ENCODE data around the gene TMC2. TPM values are rescaled to one million over a fixed set of nuclear protein-coding genes. Genes with fewer than 3 reads are reported as not detected.

The TMC2 gene
- total and polyA plus RNA-seq, 2 of the 8 experiments (the other 6 are each of a cell fraction or from before 2014, with no cell fraction given), result not detected

GRCh38 chr20:2658414-2659354, 122.3 kb downstream of the TMC2 start:
- Histone ChIP-seq H3K4ac (replicated peaks; ENCODE audit: insufficient read length, low read depth, low read length) (no peak overlapping the region), H3K4me3 (ENCODE audit: extremely low read depth in 1 of 4, insufficient read depth in 2 of 4, low read depth in 3 of 4, low read length in 4 of 4) (no peak overlapping the region), H3K14ac (ENCODE audit: insufficient read length) (no peak overlapping the region), H2BK15ac (ENCODE audit: low read length) (no peak overlapping the region), H2AK5ac (ENCODE audit: low read depth, low read length) (no peak overlapping the region), H3K36me3 (ENCODE audit: control insufficient read depth in 2 of 4, insufficient read depth in 4 of 4, low read length in 3 of 4) (peaks cover 39 to 84% (median 67%) of the 10 kb centered on the region in 4 experiments), H3K9ac (replicated peaks in 1 of 4; ENCODE audit: extremely low read depth in 1 of 4, low read depth in 3 of 4, low read length in 3 of 4) (no peak overlapping the region), H2BK120ac (replicated peaks; ENCODE audit: low read depth, low read length) (no peak overlapping the region), H3K56ac (replicated peaks; ENCODE audit: insufficient read length, low read depth, low read length) (no peak overlapping the region), H4K91ac (replicated peaks; ENCODE audit: insufficient read length, low read length) (no peak overlapping the region), H4K8ac (ENCODE audit: extremely low read depth, insufficient read depth, low read length) (peak overlapping the region; percentile 36; the same call in 1 of the 2 replicates), H2BK12ac (ENCODE audit: low read depth, low read length) (no peak overlapping the region), H3K27me3 (replicated peaks in 1 of 4; ENCODE audit: control insufficient read depth in 3 of 4, extremely low read depth in 1 of 4, insufficient read depth in 3 of 4, low read length in 3 of 4) (no peaks in the 10 kb centered on the region), H3K23me2 (ENCODE audit: low read depth, low read length) (peaks cover 8% of the 10 kb centered on the region; the same call in 1 of the 2 replicates), H3K4me1 (replicated peaks in 1 of 4; ENCODE audit: control insufficient read depth in 3 of 4, insufficient read depth in 4 of 4, low read length in 3 of 4) (peaks cover 0 to 9% (median 3%) of the 10 kb centered on the region in 4 experiments; a peak in 6 of 7 replicates), H3K9me3 (ENCODE audit: insufficient read depth in 2 of 2, low read depth in 1 of 2, low read length in 1 of 2) (no peaks in the 10 kb centered on the region), H4K5ac (ENCODE audit: insufficient read length, low read depth, low read length) (no peak overlapping the region), H4K20me1 (replicated peaks in 1 of 2; ENCODE audit: control insufficient read depth in 1 of 2, insufficient read depth in 2 of 2, low read length in 2 of 2) (peaks cover 34 to 43% of the 10 kb centered on the region in 2 experiments), H3K18ac (ENCODE audit: extremely low read depth, low read length) (no peak overlapping the region), H2BK20ac (ENCODE audit: low read length) (no peak overlapping the region), H2AFZ (ENCODE audit: low read length) (no peak overlapping the region), H3K79me2 (ENCODE audit: control insufficient read depth in 1 of 2, insufficient read depth in 2 of 2, low read length in 2 of 2) (peaks cover 9 to 29% of the 10 kb centered on the region in 2 experiments), H2BK5ac (ENCODE audit: low read depth, low read length) (no peak overlapping the region), H3K4me2 (ENCODE audit: insufficient read depth in 1 of 2, low read depth in 2 of 2, low read length in 2 of 2) (no peak overlapping the region), H3K23ac (ENCODE audit: insufficient read length) (no peak overlapping the region), H3K27ac (ENCODE audit: low read depth, low read length) (no peak overlapping the region), H3K79me1 (ENCODE audit: low read depth, low read length) (peaks cover 9% of the 10 kb centered on the region)
- POLR2A ChIA-PET (ENCODE audit: partially characterized antibody), result interaction anchor here (0.8 to 28.5 kb wide), 9 partner anchors 10 to 196 kb away, joined by 3 to 463 read pairs (median 5); partner anchors contain the start of gene NOP56
- DNase-seq (ENCODE audit: low read depth in 1 of 2, low spot score in 2 of 2) (peak in 1 of 2 experiments; percentile 52), FAIRE-seq (no peak)
- TF ChIP-seq POLR2A (IDR thresholded peaks at IDR 0.05; ENCODE audit: control extremely low read depth in 1 of 2, low read depth in 2 of 2, low read length in 2 of 2) (peak; percentile 74 to 81; a peak in 2 of 3 replicates), POLR2AphosphoS5 (IDR thresholded peaks at IDR 0.05; ENCODE audit: low read depth, low read length) (peak; percentile 83), TAF7 (optimal IDR thresholded peaks at IDR 0.05; ENCODE audit: borderline replicate concordance, low read depth, low read length) (peak; percentile 31), TEAD4 (IDR thresholded peaks at IDR 0.05; ENCODE audit: low read depth, low read length) (no peak)
- CTCF ChIA-PET (ENCODE audit: partially characterized antibody), result interaction anchor here (1.0 to 1.3 kb wide), 2 partner anchors 12 to 186 kb away, joined by 3 to 5 read pairs; no protein-coding TSS in a partner anchor
- WGBS, 2 experiments (ENCODE audit: extremely low coverage in 1 of 2, insufficient coverage in 1 of 2, insufficient read length in 1 of 2, insufficient replicate concordance in 2 of 2, low coverage in 1 of 2, low lambda C conversion rate in 2 of 2, missing lambda C conversion rate in 1 of 2), result 76% methylated on average over 13 of the region's 13 CpGs; no CpG with 5 or more reads in 1 of the 2 experiments

Data from H1 (cell line).